Neural progenitor cell (in vitro differentiated cells): Measurements from ENCODE around the gene PLA2G12B. TPM values are rescaled to one million over a fixed set of nuclear protein-coding genes. Genes with fewer than 3 reads are reported as not detected.
A peak's percentile ranks its signal among the peaks of the same experiment; 100 is the strongest.

Experiments
- DNase-seq: peaks from one replicate; pipeline ENCODE4 v3.0.0-alpha.2; 2016; ENCODE audit warnings: low spot score
- H2AFZ ChIP-seq: fragments of 200-600 bp; sonication (generic); replicated peaks from 2 replicates; pipeline ENCODE4 v1.6.1; 2016; ENCODE audit warnings: antibody characterized with exemption
- H3F3A ChIP-seq: fragments of 200-600 bp; sonication (generic); 2 replicates; pipeline ENCODE4 v1.6.1; 2016; ENCODE audit warnings: antibody characterized with exemption, low read depth
- H3K27ac ChIP-seq: fragments of 200-600 bp; sonication (generic); 2 replicates; pipeline ENCODE4 v1.5.1; 2016; ENCODE audit warnings: mild to moderate bottlenecking
- H3K27me3 ChIP-seq: fragments of 200-600 bp; sonication (generic); 2 replicates; pipeline ENCODE4 v1.6.1; 2016; ENCODE audit warnings: mild to moderate bottlenecking, moderate library complexity
- H3K36me3 ChIP-seq: fragments of 200-600 bp; sonication (generic); 2 replicates; pipeline ENCODE4 v1.5.1; 2016
- H3K4me1 ChIP-seq: fragments of 200-600 bp; sonication (generic); 2 replicates; pipeline ENCODE4 v1.6.1; 2016; ENCODE audit warnings: mixed run types
- H3K4me2 ChIP-seq: fragments of 200-600 bp; sonication (generic); 2 replicates; pipeline ENCODE4 v1.6.1; 2016
- H3K4me3 ChIP-seq: fragments of 200-600 bp; sonication (generic); 2 replicates; pipeline ENCODE4 v1.5.1; 2016
- H3K79me2 ChIP-seq: fragments of 200-600 bp; sonication (generic); 2 replicates; pipeline ENCODE4 v1.6.1; 2016; ENCODE audit warnings: low read depth
- H3K9ac ChIP-seq: fragments of 200-600 bp; sonication (generic); 2 replicates; pipeline ENCODE4 v1.6.1; 2016
- H3K9me3 ChIP-seq: fragments of 200-600 bp; sonication (generic); 2 replicates; pipeline ENCODE4 v1.5.1; 2016; ENCODE audit warnings: low read depth
- H4K20me1 ChIP-seq: fragments of 200-600 bp; sonication (generic); 2 replicates; pipeline ENCODE4 v1.6.1; 2016; ENCODE audit warnings: low read depth
- H3K27ac Mint-ChIP-seq: 3 replicates; pipeline ENCODE4 v1.8.0; 2021; ENCODE audit warnings: mixed read lengths
- H3K27me3 Mint-ChIP-seq: 2 replicates; pipeline ENCODE4 v1.8.0; 2022; ENCODE audit warnings: low read depth, mild to moderate bottlenecking, inconsistent platforms, moderate library complexity, mixed read lengths; ENCODE audit not compliant: insufficient read depth
- H3K36me3 Mint-ChIP-seq: 3 replicates; pipeline ENCODE4 v1.8.0; 2021; ENCODE audit warnings: mixed read lengths
- H3K4me1 Mint-ChIP-seq: 3 replicates; pipeline ENCODE4 v1.8.0; 2021; ENCODE audit warnings: mixed read lengths
- H3K4me3 Mint-ChIP-seq: 3 replicates; pipeline ENCODE4 v1.8.0; 2021; ENCODE audit warnings: mild to moderate bottlenecking, moderate library complexity, mixed read lengths
- H3K9me3 Mint-ChIP-seq: 3 replicates; pipeline ENCODE4 v1.8.0; 2020; ENCODE audit warnings: mixed read lengths
- EZH2 ChIP-seq: fragments of 200-600 bp; sonication (generic); IDR thresholded peaks from 2 replicates; pipeline ENCODE4 v1.6.1; 2017; ENCODE audit warnings: antibody characterized with exemption, mild to moderate bottlenecking, moderate library complexity
- EZH2phosphoT487 ChIP-seq: fragments of 200-600 bp; sonication (generic); IDR thresholded peaks from 2 replicates; pipeline ENCODE4 v1.6.1; 2017; ENCODE audit warnings: antibody characterized with exemption
- total RNA-seq: library from RNA; depleted of rRNA; stranded (reverse); fragments of >200 nt; gene quantifications from 2 replicates; pipeline ENCODE4 v1.2.3, GENCODE V29; 2015; ENCODE audit warnings: low replicate concordance
- TF ChIP-seq, protein P1 (sequence below): fragments of 200-600 bp; sonication (generic); IDR thresholded peaks from 2 replicates; pipeline ENCODE4 v1.5.1; 2017; ENCODE audit warnings: antibody characterized with exemption, mild to moderate bottlenecking

The PLA2G12B gene
- total RNA-seq, 1 donor from 2014 or later: not detected

DNA sequence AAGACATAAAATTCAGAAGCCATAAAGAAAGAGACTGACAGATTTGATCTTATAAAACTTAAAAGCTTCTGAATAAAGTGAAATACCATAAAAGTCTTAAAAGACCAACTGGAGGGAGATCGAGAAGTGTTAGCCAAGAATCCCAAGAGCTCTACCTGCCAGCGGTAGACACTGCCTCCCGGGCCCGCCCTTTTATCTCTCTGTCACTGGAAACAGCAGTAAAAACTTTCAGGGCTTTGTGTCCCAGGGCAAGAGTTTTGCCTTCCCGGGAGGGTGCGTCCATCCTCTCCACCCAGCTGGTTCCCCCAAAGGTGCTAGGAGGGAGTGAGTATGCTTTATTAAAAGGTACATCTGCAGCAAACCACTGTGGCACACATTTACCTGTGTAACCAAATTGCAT is 5.8 kb downstream of the PLA2G12B start:
- Mint-ChIP-seq H3K36me3 (no peaks in the 10 kb centered on the region), H3K27me3 (peaks cover 7% of the 10 kb centered on the region), H3K4me3 (no peak overlapping the region), H3K27ac (no peak overlapping the region), H3K9me3 (peaks cover 2% of the 10 kb centered on the region), H3K4me1 (peaks cover 9% of the 10 kb centered on the region)
- H4K20me1 ChIP-seq: no peaks in the 10 kb centered on the region
- no peaks in the 10 kb centered on the region for H3K36me3 ChIP-seq
- H3K4me2 ChIP-seq: no peak overlapping the region
- no peaks in the 10 kb centered on the region for H3K79me2 ChIP-seq
- H3K9me3 ChIP-seq: no peaks in the 10 kb centered on the region
- no peak for DNase-seq
- no peaks in the 10 kb centered on the region for H3K27me3 ChIP-seq
- TF ChIP-seq, protein P1, sequence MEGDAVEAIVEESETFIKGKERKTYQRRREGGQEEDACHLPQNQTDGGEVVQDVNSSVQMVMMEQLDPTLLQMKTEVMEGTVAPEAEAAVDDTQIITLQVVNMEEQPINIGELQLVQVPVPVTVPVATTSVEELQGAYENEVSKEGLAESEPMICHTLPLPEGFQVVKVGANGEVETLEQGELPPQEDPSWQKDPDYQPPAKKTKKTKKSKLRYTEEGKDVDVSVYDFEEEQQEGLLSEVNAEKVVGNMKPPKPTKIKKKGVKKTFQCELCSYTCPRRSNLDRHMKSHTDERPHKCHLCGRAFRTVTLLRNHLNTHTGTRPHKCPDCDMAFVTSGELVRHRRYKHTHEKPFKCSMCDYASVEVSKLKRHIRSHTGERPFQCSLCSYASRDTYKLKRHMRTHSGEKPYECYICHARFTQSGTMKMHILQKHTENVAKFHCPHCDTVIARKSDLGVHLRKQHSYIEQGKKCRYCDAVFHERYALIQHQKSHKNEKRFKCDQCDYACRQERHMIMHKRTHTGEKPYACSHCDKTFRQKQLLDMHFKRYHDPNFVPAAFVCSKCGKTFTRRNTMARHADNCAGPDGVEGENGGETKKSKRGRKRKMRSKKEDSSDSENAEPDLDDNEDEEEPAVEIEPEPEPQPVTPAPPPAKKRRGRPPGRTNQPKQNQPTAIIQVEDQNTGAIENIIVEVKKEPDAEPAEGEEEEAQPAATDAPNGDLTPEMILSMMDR: no peak
- TF ChIP-seq EZH2: no peak
- TF ChIP-seq EZH2phosphoT487: no peak
- peaks cover 10% of the 10 kb centered on the region for H3F3A ChIP-seq
- no peak overlapping the region for H3K9ac ChIP-seq
- no peak overlapping the region for H3K27ac ChIP-seq
- H3K4me3 ChIP-seq: no peak overlapping the region
- peak overlapping the region; percentile 35 for H2AFZ ChIP-seq
- peaks cover 26% of the 10 kb centered on the region for H3K4me1 ChIP-seq

DNA sequence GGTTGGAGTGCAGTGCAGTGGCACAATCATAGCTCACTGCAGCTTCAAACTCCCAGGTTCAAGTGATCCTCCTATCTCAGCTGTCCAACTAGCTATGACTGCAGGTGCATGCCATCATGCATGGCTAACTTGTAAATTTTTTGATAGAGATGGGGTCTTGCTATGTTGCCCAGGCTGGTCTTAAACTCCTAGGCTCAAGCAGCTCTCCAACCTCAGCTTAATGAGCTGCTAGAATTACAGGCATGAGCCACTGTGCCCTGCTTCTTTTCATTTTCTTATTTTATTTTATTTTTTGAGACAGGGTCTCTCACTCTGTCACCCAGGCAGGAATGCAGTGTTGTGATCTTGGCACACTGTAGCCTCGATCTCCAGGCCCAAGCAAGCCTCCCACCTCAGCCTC is 7.6 kb downstream of the PLA2G12B start:
- Histone ChIP-seq H3K27me3 (no peaks in the 10 kb centered on the region), H3F3A (no peaks in the 10 kb centered on the region), H3K27ac (no peak overlapping the region), H3K36me3 (no peaks in the 10 kb centered on the region), H3K9ac (no peak overlapping the region), H3K9me3 (no peaks in the 10 kb centered on the region), H2AFZ (no peak overlapping the region), H3K4me3 (no peak overlapping the region), H3K4me1 (peaks cover 10% of the 10 kb centered on the region), H4K20me1 (no peaks in the 10 kb centered on the region), H3K79me2 (no peaks in the 10 kb centered on the region), H3K4me2 (no peak overlapping the region)
- Mint-ChIP-seq H3K36me3 (no peaks in the 10 kb centered on the region), H3K27ac (no peak overlapping the region), H3K4me1 (no peaks in the 10 kb centered on the region), H3K9me3 (peaks cover 2% of the 10 kb centered on the region), H3K27me3 (peaks cover 7% of the 10 kb centered on the region), H3K4me3 (no peak overlapping the region)
- DNase-seq: no peak
- TF ChIP-seq, protein P1: no peak
- TF ChIP-seq EZH2phosphoT487: no peak
- no peak for TF ChIP-seq EZH2

DNA sequence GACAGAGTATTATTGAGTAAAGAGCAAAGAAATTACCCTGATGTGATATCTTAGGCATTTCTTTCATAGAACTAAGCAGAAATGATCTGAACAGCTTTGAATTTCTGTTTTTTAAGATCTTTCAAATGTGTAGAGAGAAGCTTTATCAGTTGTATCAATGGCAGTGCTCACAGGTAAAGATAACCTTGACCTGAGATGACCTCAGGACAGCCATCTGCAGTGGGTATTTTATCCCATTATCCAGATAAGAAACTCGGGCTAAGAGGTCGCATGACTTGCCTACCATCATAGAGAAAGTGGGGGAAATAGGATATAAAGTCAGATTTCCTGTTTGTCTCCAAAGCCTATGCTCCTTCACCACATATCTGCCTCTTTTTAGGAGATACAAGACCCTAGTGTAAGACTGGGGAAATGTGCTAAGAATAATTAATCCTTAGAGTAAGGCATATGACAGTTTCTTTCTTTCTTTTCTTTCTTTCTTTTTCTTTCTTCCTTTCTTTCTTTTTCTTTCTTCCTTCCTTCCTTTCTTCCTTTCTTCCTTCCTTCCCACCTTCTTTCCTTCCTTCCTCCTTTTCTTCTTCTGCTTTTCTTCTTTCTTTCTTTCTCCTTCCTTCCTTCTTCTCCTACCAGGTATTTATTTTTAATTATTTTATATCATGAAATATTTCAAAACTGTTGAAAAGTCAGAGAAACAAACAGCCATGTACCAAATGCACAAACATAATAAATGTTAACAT is 10.9 kb downstream of the PLA2G12B start:
- TF ChIP-seq EZH2phosphoT487: no peak
- Mint-ChIP-seq H3K4me1 (no peaks in the 10 kb centered on the region), H3K36me3 (no peaks in the 10 kb centered on the region), H3K27ac (no peak overlapping the region), H3K4me3 (no peak overlapping the region), H3K9me3 (peaks cover 2% of the 10 kb centered on the region), H3K27me3 (peaks cover 2% of the 10 kb centered on the region)
- Histone ChIP-seq H3K4me1 (peaks cover 1% of the 10 kb centered on the region), H4K20me1 (no peaks in the 10 kb centered on the region), H2AFZ (no peak overlapping the region), H3K4me3 (no peak overlapping the region), H3K9ac (no peak overlapping the region), H3K27me3 (no peaks in the 10 kb centered on the region), H3K36me3 (no peaks in the 10 kb centered on the region), H3K9me3 (no peaks in the 10 kb centered on the region), H3K79me2 (no peaks in the 10 kb centered on the region), H3K27ac (no peak overlapping the region), H3K4me2 (no peak overlapping the region), H3F3A (no peaks in the 10 kb centered on the region)
- DNase-seq: no peak

DNA sequence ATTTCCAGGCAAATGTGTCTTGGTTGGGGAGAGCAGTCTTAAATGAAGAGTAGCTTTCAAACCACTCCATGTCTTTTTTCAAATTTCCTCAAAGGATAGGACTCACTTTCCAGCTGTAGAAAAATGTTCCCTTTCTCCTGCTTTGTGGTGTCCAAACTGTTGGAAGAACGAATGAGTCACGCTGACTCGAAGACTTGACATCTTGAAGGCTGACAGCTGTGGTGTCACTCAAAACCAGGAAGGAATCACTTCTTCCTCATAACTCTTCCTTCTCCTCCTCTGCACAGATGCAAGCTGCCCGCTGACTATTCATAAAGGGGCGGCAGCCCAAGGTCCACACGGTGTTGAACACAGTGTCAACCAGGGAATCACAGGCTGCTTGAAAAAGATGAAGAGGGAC is 19.2 kb downstream of the PLA2G12B start:
- H3K27me3 Mint-ChIP-seq: peaks cover 2% of the 10 kb centered on the region
- H3K27ac Mint-ChIP-seq: no peak overlapping the region
- Histone ChIP-seq H3F3A (no peaks in the 10 kb centered on the region), H4K20me1 (no peaks in the 10 kb centered on the region), H3K4me1 (no peaks in the 10 kb centered on the region), H3K36me3 (no peaks in the 10 kb centered on the region), H3K9ac (no peak overlapping the region), H2AFZ (no peak overlapping the region), H3K4me2 (no peak overlapping the region), H3K27ac (no peak overlapping the region), H3K79me2 (no peaks in the 10 kb centered on the region), H3K27me3 (no peaks in the 10 kb centered on the region), H3K9me3 (no peaks in the 10 kb centered on the region), H3K4me3 (no peak overlapping the region)
- DNase-seq: no peak
- no peak overlapping the region for H3K4me3 Mint-ChIP-seq
- H3K4me1 Mint-ChIP-seq: no peaks in the 10 kb centered on the region
- no peaks in the 10 kb centered on the region for H3K9me3 Mint-ChIP-seq
- no peaks in the 10 kb centered on the region for H3K36me3 Mint-ChIP-seq
- TF ChIP-seq EZH2 (no peak), EZH2phosphoT487 (no peak)
- TF ChIP-seq, protein P1: no peak
